Esophagus muscularis mucosa (tissue), 4 donors: ENCODE data around the gene TAF1B.

Source experiments
- EP300 ChIP-seq: sonication (generic); formaldehyde crosslinking; IDR thresholded peaks from one replicate; pipeline ENCODE4 v1.6.1; 2017; ENCODE audit warnings: antibody characterized with exemption
- POLR2A ChIP-seq: fragments of 450-650 bp; IDR thresholded peaks from one replicate; pipeline ENCODE4 v1.6.1; 2017; ENCODE audit warnings: antibody characterized with exemption, moderate library complexity, mild to moderate bottlenecking, low read depth
- POLR2AphosphoS5 ChIP-seq, 2 donors: sonication (generic); formaldehyde crosslinking; IDR thresholded peaks; one replicate each; pipeline ENCODE4 v1.6.1; 2017; ENCODE audit warnings: antibody characterized with exemption in 2 of 2
- TF ChIP-seq, protein P1 (sequence below), 3 experiments: fragments of 200-600 bp in 2 of 3; fragments of 450-650 bp in 1 of 3; sonication (generic) in 2 of 3; IDR thresholded peaks; one replicate each; pipeline ENCODE4 v1.5.1; 2017 to 2019; ENCODE audit warnings: antibody characterized with exemption in 3 of 3, mild to moderate bottlenecking in 2 of 3, moderate library complexity in 1 of 3

DNA sequence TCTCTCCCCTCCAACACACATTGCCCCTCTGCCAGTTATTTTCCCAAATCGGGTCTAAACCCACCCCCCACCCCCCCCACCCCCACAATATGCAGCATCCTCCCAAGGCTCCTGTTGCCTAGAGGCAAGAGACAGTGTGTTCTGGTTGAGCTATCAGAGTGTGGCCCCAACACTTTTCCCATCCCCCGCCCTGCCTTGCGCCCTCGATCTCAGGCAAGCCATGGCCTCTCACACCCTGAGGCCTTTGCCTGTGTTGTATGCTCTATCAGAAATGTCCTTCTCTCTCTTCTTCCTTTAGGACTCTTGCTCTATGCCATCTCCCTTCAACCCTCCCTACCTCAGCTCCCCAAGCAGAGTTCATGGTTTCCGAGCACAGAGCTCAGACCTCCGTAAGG is 98.7 kb downstream of the TAF1B start:
- TF ChIP-seq POLR2A (no peak), EP300 (no peak), POLR2AphosphoS5 (IDR thresholded peaks at IDR 0.05) (no peak)
- TF ChIP-seq, protein P1, sequence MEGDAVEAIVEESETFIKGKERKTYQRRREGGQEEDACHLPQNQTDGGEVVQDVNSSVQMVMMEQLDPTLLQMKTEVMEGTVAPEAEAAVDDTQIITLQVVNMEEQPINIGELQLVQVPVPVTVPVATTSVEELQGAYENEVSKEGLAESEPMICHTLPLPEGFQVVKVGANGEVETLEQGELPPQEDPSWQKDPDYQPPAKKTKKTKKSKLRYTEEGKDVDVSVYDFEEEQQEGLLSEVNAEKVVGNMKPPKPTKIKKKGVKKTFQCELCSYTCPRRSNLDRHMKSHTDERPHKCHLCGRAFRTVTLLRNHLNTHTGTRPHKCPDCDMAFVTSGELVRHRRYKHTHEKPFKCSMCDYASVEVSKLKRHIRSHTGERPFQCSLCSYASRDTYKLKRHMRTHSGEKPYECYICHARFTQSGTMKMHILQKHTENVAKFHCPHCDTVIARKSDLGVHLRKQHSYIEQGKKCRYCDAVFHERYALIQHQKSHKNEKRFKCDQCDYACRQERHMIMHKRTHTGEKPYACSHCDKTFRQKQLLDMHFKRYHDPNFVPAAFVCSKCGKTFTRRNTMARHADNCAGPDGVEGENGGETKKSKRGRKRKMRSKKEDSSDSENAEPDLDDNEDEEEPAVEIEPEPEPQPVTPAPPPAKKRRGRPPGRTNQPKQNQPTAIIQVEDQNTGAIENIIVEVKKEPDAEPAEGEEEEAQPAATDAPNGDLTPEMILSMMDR (IDR thresholded peaks at IDR 0.05), result no peak
